ENCODE data around the gene GNAS.
A peak's percentile ranks its signal among the peaks of the same experiment; 100 is the strongest.

GNAS gene

DNA sequence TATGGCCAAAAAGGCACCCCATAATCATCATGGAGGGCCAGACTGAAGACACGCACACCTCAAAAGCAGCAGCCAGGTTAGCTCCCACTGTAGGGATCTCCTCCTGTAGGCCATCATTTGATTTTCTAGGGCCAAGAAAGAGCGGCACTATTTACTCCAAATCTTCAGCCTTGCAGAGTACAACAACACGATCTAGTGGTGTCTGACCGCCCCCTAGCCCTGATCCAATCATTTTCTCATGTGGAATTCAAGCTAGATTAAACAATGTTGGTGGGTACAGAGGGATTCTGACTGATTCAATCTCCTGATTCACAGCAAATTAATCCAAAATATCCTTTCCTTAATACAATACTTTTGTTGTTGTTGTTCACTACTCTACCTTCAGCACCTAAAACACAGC, 14.3 kb upstream of the GNAS start:
- Histone ChIP-seq H3K4me1 (ENCODE audit: control insufficient read depth, insufficient read depth, low read depth, low read length) (peaks cover 10% of the 10 kb centered on the region), H3K27me3 (ENCODE audit: control insufficient read depth in 1 of 2, insufficient read depth in 1 of 2, low read length in 2 of 2) (peaks cover 37 to 40% of the 10 kb centered on the region in 2 experiments), H3K9me3 (ENCODE audit: control insufficient read depth, low read length) (no peaks in the 10 kb centered on the region), H3K9ac (ENCODE audit: low read length) (no peak overlapping the region), H3K4me3 (ENCODE audit: insufficient read depth in 1 of 2, low read depth in 1 of 2, low read length in 2 of 2) (no peak overlapping the region), H2BK12ac (ENCODE audit: low read length in 2 of 2) (no peak overlapping the region), H3K4ac (ENCODE audit: low read depth in 1 of 2, low read length in 2 of 2) (no peak overlapping the region), H4K8ac (ENCODE audit: low read length) (no peak overlapping the region), H2AK5ac (ENCODE audit: low read length, severe bottlenecking) (no peak overlapping the region), H4K91ac (ENCODE audit: low read length) (no peak overlapping the region), H3K36me3 (ENCODE audit: control insufficient read depth in 1 of 2, insufficient read depth in 2 of 2, low read depth in 1 of 2, low read length in 2 of 2) (peaks cover 0 to 33% of the 10 kb centered on the region in 2 experiments), H2BK5ac (ENCODE audit: low read depth, low read length, poor library complexity, severe bottlenecking) (no peak overlapping the region), H3K27ac (ENCODE audit: low read length, poor library complexity, severe bottlenecking) (no peak overlapping the region), H3K79me1 (replicated peaks; ENCODE audit: low read length, poor library complexity, severe bottlenecking) (peaks cover 16% of the 10 kb centered on the region), H3K4me2 (ENCODE audit: low read length, poor library complexity, severe bottlenecking) (no peak overlapping the region), H2BK120ac (ENCODE audit: low read depth, low read length) (no peak overlapping the region), H2BK15ac (ENCODE audit: low read depth, poor library complexity, severe bottlenecking) (no peak overlapping the region), H3K18ac (ENCODE audit: low read depth in 1 of 2, low read length in 2 of 2) (no peak overlapping the region), H3K14ac (ENCODE audit: low read length in 2 of 2) (no peak overlapping the region), H2AFZ (ENCODE audit: low read depth, low read length) (no peak overlapping the region), H3K23ac (ENCODE audit: low read length in 2 of 2) (no peak overlapping the region)
- no peak for DNase-seq
- 100% methylated on average over 1 of the region's 4 CpGs for WGBS

DNA sequence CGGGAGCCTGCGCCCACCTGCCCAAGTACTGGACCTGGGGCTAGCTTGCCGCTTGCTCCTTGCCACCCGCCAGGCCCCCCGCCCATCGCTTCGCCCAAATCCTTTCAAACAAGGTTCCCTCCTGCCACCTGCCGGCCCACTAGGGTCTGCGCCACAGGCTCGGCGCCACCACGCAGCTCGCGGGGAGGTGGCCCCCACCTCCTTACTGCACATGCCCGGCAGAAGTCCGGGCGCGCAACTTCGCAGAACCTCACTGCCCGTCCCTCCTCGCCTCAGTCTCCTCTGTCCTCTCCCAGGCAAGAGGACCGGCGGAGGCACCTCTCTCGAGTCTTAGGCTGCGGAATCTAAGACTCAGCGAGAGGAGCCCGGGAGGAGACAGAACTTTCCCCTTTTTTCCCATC, 13.0 kb upstream of the GNAS start:
- Histone ChIP-seq H3K27me3 (ENCODE audit: control insufficient read depth in 1 of 2, insufficient read depth in 1 of 2, low read length in 2 of 2) (peaks cover 42 to 48% of the 10 kb centered on the region in 2 experiments), H3K4me2 (ENCODE audit: low read length, poor library complexity, severe bottlenecking) (peak overlapping the region; percentile 60), H3K4me1 (ENCODE audit: control insufficient read depth, insufficient read depth, low read depth, low read length) (peaks cover 8% of the 10 kb centered on the region), H3K18ac (ENCODE audit: low read depth in 1 of 2, low read length in 2 of 2) (no peak overlapping the region), H3K9me3 (ENCODE audit: control insufficient read depth, low read length) (no peaks in the 10 kb centered on the region), H3K36me3 (ENCODE audit: control insufficient read depth in 1 of 2, insufficient read depth in 2 of 2, low read depth in 1 of 2, low read length in 2 of 2) (peaks cover 0 to 26% of the 10 kb centered on the region in 2 experiments), H2BK15ac (ENCODE audit: low read depth, poor library complexity, severe bottlenecking) (no peak overlapping the region), H2BK12ac (ENCODE audit: low read length in 2 of 2) (no peak overlapping the region), H4K91ac (ENCODE audit: low read length) (no peak overlapping the region), H4K8ac (ENCODE audit: low read length) (no peak overlapping the region), H3K4me3 (ENCODE audit: insufficient read depth in 1 of 2, low read depth in 1 of 2, low read length in 2 of 2) (peak overlapping the region in 1 of 2 experiments; percentile 24), H2BK120ac (ENCODE audit: low read depth, low read length) (no peak overlapping the region), H2AFZ (ENCODE audit: low read depth, low read length) (no peak overlapping the region), H2BK5ac (ENCODE audit: low read depth, low read length, poor library complexity, severe bottlenecking) (no peak overlapping the region), H3K9ac (ENCODE audit: low read length) (no peak overlapping the region), H3K27ac (ENCODE audit: low read length, poor library complexity, severe bottlenecking) (no peak overlapping the region), H2AK5ac (ENCODE audit: low read length, severe bottlenecking) (no peak overlapping the region), H3K79me1 (replicated peaks; ENCODE audit: low read length, poor library complexity, severe bottlenecking) (peaks cover 15% of the 10 kb centered on the region), H3K4ac (ENCODE audit: low read depth in 1 of 2, low read length in 2 of 2) (no peak overlapping the region), H3K23ac (ENCODE audit: low read length in 2 of 2) (no peak overlapping the region), H3K14ac (ENCODE audit: low read length in 2 of 2) (no peak overlapping the region)
- DNase-seq = no peak
- 67% methylated on average over 26 of the region's 27 CpGs for WGBS

GRCh38 chr20:58839991-58840747, 12.3 kb upstream of the GNAS start:
- Histone ChIP-seq H3K23ac (ENCODE audit: low read length in 2 of 2) (no peak overlapping the region), H2BK15ac (ENCODE audit: low read depth, poor library complexity, severe bottlenecking) (no peak overlapping the region), H3K36me3 (ENCODE audit: control insufficient read depth in 1 of 2, insufficient read depth in 2 of 2, low read depth in 1 of 2, low read length in 2 of 2) (peaks cover 0 to 26% of the 10 kb centered on the region in 2 experiments), H2AK5ac (ENCODE audit: low read length, severe bottlenecking) (no peak overlapping the region), H4K91ac (ENCODE audit: low read length) (no peak overlapping the region), H3K4ac (ENCODE audit: low read depth in 1 of 2, low read length in 2 of 2) (no peak overlapping the region), H3K4me1 (ENCODE audit: control insufficient read depth, insufficient read depth, low read depth, low read length) (peaks cover 8% of the 10 kb centered on the region), H3K9ac (ENCODE audit: low read length) (no peak overlapping the region), H3K4me3 (ENCODE audit: insufficient read depth in 1 of 2, low read depth in 1 of 2, low read length in 2 of 2) (peak overlapping the region in 1 of 2 experiments; percentile 24), H3K27ac (ENCODE audit: low read length, poor library complexity, severe bottlenecking) (no peak overlapping the region), H2BK120ac (ENCODE audit: low read depth, low read length) (no peak overlapping the region), H3K9me3 (ENCODE audit: control insufficient read depth, low read length) (no peaks in the 10 kb centered on the region), H4K8ac (ENCODE audit: low read length) (no peak overlapping the region), H2BK5ac (ENCODE audit: low read depth, low read length, poor library complexity, severe bottlenecking) (no peak overlapping the region), H2BK12ac (ENCODE audit: low read length in 2 of 2) (no peak overlapping the region), H3K4me2 (ENCODE audit: low read length, poor library complexity, severe bottlenecking) (peak overlapping the region; percentile 60), H3K18ac (ENCODE audit: low read depth in 1 of 2, low read length in 2 of 2) (no peak overlapping the region), H3K14ac (ENCODE audit: low read length in 2 of 2) (no peak overlapping the region), H3K79me1 (replicated peaks; ENCODE audit: low read length, poor library complexity, severe bottlenecking) (peaks cover 15% of the 10 kb centered on the region), H3K27me3 (ENCODE audit: control insufficient read depth in 1 of 2, insufficient read depth in 1 of 2, low read length in 2 of 2) (peaks cover 42 to 48% of the 10 kb centered on the region in 2 experiments), H2AFZ (ENCODE audit: low read depth, low read length) (no peak overlapping the region)
- WGBS = 62% methylated on average over 67 of the region's 67 CpGs
- no peak for DNase-seq

- Histone ChIP-seq H3K27me3 (ENCODE audit: control insufficient read depth in 1 of 2, insufficient read depth in 1 of 2, low read length in 2 of 2) (peaks cover 46 to 51% of the 10 kb centered on the region in 2 experiments), H2BK5ac (ENCODE audit: low read depth, low read length, poor library complexity, severe bottlenecking) (no peak overlapping the region), H3K23ac (ENCODE audit: low read length in 2 of 2) (no peak overlapping the region), H4K8ac (ENCODE audit: low read length) (no peak overlapping the region), H3K4me1 (ENCODE audit: control insufficient read depth, insufficient read depth, low read depth, low read length) (peaks cover 8% of the 10 kb centered on the region), H3K4ac (ENCODE audit: low read depth in 1 of 2, low read length in 2 of 2) (no peak overlapping the region), H3K27ac (ENCODE audit: low read length, poor library complexity, severe bottlenecking) (no peak overlapping the region), H3K4me2 (ENCODE audit: low read length, poor library complexity, severe bottlenecking) (no peak overlapping the region), H2AK5ac (ENCODE audit: low read length, severe bottlenecking) (no peak overlapping the region), H3K79me1 (replicated peaks; ENCODE audit: low read length, poor library complexity, severe bottlenecking) (peaks cover 18% of the 10 kb centered on the region), H3K9ac (ENCODE audit: low read length) (no peak overlapping the region), H4K91ac (ENCODE audit: low read length) (no peak overlapping the region), H2BK15ac (ENCODE audit: low read depth, poor library complexity, severe bottlenecking) (no peak overlapping the region), H2BK120ac (ENCODE audit: low read depth, low read length) (no peak overlapping the region), H3K14ac (ENCODE audit: low read length in 2 of 2) (no peak overlapping the region), H3K18ac (ENCODE audit: low read depth in 1 of 2, low read length in 2 of 2) (no peak overlapping the region), H2BK12ac (ENCODE audit: low read length in 2 of 2) (no peak overlapping the region), H3K9me3 (ENCODE audit: control insufficient read depth, low read length) (no peaks in the 10 kb centered on the region), H2AFZ (ENCODE audit: low read depth, low read length) (no peak overlapping the region), H3K4me3 (ENCODE audit: insufficient read depth in 1 of 2, low read depth in 1 of 2, low read length in 2 of 2) (no peak overlapping the region), H3K36me3 (ENCODE audit: control insufficient read depth in 1 of 2, insufficient read depth in 2 of 2, low read depth in 1 of 2, low read length in 2 of 2) (peaks cover 0 to 26% of the 10 kb centered on the region in 2 experiments)
- WGBS = 51% methylated on average over 51 of the region's 51 CpGs
- DNase-seq = no peak
These were observed 11.5 kb upstream of the GNAS start for GRCh38 chr20:58840816-58841538.
